ENCODE results near the gene ABLIM1.

DNA sequence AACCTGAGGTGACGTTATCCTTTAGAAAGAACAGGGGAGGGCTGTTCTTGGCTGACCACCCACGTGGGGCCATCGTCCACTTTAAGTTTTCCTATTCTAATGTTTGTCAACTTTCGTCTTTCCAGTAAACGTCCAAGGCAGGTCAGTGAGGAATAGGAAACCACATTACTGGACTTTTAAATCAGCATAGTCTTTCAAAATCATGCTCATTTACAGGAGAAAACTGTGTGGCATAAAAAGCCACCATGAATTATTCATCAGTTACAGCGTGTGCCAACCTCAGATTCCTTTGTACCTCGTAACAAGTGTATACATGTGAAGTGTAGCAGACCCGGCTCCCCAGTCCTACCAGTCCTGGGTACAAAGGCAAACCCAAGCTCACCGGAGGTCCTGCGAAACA, 25.1 kb upstream of the ABLIM1 start:
- TF ChIP-seq POLR2A (IDR thresholded peaks at IDR 0.05; ENCODE audit: low read depth, low read length) (no peak), POLR2AphosphoS5 (IDR thresholded peaks at IDR 0.05; ENCODE audit: low read depth, low read length) (no peak), SPI1 (IDR thresholded peaks at IDR 0.05; ENCODE audit: low read depth, low read length) (no peak), POU2F2 (IDR thresholded peaks at IDR 0.05; ENCODE audit: low read depth, low read length) (no peak)

Data from GM12891 (cell line).